SW480 (cell line): ENCODE measurements around the gene TP53BP1.
"Not testable (repeated sequence)": the region's sequence is repeated elsewhere in the genome, so short reads cannot be mapped to it uniquely, and the experiment has no call there.

Source experiments
- DNase-seq: peaks from one replicate; pipeline ENCODE4 v3.0.0-alpha.2; 2016; ENCODE audit warnings: low spot score

Gene TP53BP1, protein sequence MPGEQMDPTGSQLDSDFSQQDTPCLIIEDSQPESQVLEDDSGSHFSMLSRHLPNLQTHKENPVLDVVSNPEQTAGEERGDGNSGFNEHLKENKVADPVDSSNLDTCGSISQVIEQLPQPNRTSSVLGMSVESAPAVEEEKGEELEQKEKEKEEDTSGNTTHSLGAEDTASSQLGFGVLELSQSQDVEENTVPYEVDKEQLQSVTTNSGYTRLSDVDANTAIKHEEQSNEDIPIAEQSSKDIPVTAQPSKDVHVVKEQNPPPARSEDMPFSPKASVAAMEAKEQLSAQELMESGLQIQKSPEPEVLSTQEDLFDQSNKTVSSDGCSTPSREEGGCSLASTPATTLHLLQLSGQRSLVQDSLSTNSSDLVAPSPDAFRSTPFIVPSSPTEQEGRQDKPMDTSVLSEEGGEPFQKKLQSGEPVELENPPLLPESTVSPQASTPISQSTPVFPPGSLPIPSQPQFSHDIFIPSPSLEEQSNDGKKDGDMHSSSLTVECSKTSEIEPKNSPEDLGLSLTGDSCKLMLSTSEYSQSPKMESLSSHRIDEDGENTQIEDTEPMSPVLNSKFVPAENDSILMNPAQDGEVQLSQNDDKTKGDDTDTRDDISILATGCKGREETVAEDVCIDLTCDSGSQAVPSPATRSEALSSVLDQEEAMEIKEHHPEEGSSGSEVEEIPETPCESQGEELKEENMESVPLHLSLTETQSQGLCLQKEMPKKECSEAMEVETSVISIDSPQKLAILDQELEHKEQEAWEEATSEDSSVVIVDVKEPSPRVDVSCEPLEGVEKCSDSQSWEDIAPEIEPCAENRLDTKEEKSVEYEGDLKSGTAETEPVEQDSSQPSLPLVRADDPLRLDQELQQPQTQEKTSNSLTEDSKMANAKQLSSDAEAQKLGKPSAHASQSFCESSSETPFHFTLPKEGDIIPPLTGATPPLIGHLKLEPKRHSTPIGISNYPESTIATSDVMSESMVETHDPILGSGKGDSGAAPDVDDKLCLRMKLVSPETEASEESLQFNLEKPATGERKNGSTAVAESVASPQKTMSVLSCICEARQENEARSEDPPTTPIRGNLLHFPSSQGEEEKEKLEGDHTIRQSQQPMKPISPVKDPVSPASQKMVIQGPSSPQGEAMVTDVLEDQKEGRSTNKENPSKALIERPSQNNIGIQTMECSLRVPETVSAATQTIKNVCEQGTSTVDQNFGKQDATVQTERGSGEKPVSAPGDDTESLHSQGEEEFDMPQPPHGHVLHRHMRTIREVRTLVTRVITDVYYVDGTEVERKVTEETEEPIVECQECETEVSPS (N-terminal part only)

DNA sequence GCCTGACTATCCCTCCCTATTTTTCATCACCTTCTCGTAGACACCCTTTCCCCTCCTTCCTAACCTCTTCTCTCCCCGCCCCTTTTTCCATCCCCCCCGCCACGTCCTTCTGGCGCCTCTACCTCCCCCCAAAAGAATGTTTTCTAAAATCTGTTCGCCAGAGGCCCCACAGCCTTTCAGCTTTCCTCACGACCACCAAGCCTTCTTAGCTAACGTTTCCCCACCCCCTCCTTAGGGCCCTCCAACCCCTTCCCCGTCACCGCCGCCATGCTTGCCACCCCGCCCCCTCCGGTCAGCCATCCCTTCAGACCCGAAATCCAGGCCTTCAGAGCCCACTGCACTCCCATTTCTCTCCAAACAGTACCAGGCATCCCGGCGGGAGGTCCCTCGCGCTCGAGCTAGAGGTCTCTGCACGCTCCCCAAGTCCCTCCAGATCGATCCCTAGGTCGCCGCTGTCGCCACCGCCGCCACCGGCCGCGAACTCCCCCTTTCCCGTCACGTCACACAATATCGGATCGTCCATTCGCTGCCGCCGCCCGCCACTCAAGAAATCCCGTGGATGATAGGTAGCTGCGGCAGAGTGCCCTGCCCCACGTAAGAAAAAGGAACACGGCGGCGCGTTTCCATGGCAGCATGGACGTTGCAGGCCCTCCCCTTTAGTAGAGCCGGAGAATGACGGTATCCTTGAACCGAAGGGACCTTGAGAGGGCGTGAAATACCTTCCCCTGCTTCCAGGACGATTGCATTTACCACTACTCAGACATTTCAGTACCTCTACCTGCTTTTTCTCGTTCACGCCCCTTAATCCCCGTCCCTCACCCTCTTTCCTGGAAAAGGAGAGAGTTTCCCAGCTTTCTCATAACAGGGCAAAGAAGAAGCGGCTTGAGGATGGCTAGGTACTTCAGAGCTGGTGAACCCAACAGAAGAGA lies at the start of gene TP53BP1:
Gene TP53BP1 (minus strand): TSS at position 484 of the 929 bp plus-strand sequence. CDS start 113 bp downstream, at position 371.
- DNase-seq, result peak; percentile 88

DNA sequence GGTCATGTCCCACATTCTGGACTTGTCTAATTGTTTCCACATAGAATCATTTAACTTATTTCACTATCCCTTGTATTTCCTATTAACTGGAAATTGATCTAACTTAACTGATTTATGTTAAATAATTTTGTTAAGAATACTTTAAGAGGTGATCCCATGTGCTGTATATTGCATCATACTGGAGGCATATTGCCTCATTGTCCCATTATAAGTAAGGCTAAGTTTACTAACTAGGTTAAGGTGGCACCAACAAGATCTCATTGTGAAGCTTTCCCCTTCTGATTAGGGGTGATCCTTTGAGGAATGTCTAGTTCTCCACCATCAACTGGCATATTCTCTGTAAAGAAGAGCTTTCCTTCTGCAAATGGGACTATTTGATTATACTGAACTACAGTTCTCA lies 48.8 kb upstream of the TP53BP1 start:
- DNase-seq, result no peak

DNA sequence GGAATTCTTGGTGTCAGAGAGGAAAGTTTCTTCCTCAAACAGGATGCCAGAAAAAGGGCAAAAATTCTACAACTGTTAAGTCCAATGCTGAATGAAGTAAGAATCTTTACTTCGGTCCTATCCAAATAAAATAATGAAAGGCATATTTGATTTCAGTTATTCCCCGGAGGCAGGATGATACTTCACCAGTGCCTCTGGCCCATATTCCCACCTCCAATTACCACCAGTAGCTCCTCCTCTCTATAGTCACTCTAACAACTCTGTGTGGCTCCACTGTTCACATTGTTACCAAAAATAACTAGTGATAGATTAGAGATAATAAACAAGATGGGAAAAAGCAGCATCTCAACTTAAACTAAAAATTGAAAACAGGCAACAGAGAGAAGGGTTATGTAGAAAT lies 45.1 kb upstream of the TP53BP1 start:
- no peak for DNase-seq

DNA sequence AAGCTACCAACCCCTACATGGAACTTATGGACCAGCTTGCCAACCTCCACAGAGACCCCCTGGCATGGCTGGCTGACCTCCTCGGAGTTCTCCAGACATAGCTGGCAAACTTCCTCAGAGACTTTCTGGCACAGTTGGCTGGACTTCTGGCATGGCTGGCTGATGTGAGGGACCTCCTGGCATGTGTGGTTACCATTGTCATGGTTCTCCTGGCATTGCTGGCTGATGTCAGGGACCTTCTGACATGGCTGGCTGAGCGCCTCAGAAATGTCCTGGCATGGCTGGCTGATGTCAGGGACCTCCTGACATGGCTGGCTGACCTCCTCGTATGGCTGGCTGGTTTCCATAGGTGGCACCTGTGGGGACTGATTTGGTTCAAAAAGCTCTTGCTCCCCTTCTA lies 41.9 kb upstream of the TP53BP1 start:
- no peak for DNase-seq

DNA sequence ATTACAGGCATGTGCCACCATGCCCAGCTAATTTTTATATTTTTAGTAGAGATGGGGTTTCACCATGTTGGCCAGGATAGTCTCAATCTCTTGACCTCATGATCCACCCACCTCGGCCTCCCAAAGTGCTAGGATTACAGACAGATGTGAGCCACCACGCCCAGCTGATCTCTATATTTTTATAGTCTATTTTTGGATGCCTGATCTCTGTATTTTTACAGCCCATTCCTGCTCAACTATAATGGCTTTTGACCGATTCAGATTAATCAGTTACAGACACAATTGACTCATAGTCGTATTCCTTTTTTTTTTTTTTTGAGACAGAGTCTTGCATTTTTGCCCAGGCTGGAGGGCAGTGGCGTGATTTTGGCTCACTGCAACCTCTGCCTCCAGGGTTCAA lies 39.9 kb upstream of the TP53BP1 start:
- DNase-seq, result not testable (repeated sequence)

DNA sequence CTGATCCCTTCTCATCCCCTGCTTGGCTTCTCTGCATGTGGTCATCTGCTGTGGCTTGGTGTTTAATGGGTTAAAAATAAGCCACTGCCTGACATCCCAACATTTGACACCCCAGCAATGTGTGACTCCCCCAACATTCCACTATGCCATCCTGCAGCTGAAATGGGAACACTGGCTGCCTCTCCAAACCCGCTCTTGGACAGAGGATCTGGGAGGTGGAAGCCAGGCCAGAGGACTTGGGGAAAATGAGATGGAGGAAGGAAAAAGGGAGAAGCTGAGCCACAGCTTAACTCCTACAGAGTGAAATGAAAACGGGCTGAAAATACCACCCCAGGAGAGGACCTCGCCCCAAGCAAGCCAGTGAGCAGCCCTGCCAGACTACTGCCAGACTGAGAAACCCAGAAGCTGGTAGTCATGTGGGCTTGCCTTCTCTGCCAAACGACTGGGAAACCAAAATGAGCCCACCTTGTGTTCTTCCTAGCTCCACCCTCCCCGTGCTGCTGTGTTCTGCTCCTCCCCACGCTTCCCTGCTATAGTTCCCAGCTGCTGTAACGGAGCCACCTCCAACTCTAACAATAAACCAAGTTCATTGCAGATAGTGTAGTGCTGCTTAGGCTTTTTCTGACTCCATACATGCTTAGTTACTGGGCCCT lies 38.2 kb upstream of the TP53BP1 start:
- no peak for DNase-seq

DNA sequence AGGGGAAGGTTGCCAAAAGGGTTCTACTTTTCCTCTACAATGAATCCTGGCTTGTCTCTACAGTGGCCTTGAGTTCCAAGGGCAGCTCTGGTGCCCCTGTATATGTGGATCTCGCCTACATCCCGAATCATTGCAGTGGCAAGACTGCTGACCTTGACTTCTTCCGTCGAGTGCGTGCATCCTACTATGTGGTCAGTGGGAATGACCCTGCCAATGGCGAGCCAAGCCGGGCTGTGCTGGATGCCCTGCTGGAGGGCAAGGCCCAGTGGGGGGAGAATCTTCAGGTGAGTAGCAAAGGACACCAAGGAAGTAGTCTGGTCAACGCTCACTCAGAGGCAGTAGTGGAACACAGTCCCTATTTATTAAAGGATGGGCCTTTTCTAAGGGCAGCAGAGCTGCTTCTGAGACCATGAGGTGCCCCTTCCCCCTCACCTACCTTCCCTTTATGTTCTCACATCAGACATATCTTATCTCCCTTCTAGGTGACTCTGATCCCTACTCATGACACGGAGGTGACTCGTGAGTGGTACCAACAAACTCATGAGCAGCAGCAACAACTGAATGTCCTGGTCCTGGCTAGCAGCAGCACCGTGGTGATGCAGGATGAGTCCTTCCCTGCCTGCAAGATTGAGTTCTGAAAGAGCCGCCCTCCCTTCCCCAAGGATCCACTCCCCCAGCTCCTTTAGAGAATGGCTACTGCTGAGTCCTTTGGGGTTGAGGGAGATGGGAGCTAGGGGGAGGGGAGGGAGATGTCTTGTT lies 36.8 kb upstream of the TP53BP1 start:
- DNase-seq, result no peak

DNA sequence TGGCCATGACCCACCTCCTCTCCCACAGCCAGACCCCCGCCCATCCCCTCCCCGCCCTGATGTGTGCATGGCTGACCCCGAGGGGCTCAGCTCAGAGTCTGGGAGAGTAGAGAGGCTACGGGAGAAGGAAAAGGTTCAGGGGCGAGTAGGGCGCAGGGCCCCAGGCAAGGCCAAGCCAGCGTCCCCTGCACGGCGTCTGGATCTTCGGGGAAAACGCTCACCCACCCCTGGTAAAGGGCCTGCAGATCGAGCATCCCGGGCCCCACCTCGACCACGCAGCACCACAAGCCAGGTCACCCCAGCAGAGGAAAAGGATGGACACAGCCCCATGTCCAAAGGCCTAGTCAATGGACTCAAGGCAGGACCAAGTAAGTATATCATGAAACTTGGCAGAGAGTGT lies 36.2 kb upstream of the TP53BP1 start:
- DNase-seq, result no peak

DNA sequence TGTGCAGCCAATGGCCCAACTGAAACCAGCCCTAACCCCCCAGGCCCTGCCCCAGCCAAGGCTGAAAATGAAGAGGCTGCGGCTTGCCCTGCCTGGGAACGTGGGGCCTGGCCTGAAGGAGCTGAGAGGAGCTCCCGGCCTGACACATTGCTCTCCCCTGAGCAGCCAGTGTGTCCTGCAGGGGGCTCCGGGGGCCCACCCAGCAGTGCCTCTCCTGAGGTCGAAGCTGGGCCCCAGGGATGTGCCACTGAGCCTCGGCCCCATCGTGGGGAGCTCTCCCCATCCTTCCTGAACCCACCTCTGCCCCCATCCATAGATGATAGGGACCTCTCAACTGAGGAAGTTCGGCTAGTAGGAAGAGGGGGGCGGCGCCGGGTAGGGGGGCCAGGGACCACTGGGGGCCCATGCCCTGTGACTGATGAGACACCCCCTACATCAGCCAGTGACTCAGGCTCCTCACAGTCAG lies 35.6 kb upstream of the TP53BP1 start:
- DNase-seq, result no peak

DNA sequence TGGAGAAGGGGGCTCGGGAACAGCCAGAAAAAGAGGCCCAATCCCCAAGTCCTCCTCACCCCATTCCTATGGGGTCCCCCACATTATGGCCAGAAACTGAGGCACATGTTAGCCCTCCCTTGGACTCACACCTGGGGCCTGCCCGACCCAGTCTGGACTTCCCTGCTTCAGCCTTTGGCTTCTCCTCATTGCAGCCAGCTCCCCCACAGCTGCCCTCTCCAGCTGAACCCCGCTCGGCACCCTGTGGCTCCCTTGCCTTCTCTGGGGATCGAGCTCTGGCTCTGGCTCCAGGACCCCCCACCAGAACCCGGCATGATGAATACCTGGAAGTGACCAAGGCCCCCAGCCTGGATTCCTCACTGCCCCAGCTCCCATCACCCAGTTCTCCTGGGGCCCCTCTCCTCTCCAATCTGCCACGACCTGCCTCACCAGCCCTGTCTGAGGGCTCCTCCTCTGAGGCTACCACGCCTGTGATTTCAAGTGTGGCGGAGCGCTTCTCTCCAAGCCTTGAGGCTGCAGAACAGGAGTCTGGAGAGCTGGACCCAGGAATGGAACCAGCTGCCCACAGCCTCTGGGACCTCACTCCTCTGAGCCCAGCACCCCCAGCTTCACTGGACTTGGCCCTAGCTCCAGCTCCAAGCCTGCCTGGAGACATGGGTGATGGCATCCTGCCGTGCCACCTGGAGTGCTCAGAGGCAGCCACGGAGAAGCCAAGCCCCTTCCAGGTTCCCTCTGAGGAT lies 35.0 kb upstream of the TP53BP1 start:
- DNase-seq, result no peak

DNA sequence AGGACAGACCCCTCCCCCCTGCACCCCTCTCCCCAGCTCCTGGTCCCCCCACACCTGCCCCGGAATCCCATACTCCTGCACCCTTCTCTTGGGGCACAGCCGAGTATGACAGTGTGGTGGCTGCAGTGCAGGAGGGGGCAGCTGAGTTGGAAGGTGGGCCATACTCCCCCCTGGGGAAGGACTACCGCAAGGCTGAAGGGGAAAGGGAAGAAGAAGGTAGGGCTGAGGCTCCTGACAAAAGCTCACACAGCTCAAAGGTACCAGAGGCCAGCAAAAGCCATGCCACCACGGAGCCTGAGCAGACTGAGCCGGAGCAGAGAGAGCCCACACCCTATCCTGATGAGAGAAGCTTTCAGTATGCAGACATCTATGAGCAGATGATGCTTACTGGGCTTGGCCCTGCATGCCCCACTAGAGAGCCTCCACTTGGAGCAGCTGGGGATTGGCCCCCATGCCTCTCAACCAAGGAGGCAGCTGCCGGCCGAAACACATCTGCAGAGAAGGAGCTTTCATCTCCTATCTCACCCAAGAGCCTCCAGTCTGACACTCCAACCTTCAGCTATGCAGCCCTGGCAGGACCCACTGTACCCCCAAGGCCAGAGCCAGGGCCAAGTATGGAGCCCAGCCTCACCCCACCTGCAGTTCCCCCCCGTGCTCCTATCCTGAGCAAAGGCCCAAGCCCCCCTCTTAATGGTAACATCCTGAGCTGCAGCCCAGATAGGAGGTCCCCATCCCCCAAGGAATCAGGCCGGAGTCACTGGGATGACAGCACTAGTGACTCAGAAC lies 34.3 kb upstream of the TP53BP1 start:
- DNase-seq, result no peak

DNA sequence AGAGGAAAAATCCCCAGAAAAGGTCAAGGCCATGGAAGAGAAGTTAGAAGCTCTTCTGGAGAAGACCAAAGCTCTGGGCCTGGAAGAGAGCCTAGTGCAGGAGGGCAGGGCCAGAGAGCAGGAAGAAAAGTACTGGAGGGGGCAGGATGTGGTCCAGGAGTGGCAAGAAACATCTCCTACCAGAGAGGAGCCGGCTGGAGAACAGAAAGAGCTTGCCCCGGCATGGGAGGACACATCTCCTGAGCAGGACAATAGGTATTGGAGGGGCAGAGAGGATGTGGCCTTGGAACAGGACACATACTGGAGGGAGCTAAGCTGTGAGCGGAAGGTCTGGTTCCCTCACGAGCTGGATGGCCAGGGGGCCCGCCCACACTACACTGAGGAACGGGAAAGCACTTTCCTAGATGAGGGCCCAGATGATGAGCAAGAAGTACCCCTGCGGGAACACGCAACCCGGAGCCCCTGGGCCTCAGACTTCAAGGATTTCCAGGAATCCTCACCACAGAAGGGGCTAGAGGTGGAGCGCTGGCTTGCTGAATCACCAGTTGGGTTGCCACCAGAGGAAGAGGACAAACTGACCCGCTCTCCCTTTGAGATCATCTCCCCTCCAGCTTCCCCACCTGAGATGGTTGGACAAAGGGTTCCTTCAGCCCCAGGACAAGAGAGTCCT lies 33.4 kb upstream of the TP53BP1 start:
- no peak for DNase-seq

DNA sequence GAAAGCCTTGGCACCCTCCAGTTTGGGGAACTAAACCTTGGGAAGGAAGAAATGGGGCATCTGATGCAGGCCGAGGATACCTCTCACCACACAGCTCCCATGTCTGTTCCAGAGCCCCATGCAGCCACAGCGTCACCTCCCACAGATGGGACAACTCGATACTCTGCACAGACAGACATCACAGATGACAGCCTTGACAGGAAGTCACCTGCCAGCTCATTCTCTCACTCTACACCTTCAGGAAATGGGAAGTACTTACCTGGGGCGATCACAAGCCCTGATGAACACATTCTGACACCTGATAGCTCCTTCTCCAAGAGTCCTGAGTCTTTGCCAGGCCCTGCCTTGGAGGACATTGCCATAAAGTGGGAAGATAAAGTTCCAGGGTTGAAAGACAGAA lies 32.2 kb upstream of the TP53BP1 start:
- no peak for DNase-seq

DNA sequence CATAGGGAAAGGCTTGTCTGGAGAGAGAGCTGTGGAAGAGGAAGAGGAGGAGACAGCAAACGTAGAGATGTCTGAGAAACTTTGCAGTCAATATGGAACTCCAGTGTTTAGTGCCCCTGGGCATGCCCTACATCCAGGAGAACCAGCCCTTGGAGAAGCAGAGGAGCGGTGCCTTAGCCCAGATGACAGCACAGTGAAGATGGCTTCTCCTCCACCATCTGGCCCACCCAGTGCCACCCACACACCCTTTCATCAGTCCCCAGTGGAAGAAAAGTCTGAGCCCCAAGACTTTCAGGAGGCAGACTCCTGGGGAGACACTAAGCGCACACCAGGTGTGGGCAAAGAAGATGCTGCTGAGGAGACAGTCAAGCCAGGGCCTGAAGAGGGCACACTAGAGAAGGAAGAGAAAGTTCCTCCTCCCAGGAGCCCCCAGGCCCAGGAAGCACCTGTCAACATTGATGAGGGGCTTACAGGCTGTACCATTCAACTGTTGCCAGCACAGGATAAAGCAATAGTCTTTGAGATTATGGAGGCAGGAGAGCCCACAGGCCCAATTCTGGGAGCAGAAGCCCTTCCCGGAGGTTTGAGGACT lies 31.4 kb upstream of the TP53BP1 start:
- DNase-seq, result no peak

DNA sequence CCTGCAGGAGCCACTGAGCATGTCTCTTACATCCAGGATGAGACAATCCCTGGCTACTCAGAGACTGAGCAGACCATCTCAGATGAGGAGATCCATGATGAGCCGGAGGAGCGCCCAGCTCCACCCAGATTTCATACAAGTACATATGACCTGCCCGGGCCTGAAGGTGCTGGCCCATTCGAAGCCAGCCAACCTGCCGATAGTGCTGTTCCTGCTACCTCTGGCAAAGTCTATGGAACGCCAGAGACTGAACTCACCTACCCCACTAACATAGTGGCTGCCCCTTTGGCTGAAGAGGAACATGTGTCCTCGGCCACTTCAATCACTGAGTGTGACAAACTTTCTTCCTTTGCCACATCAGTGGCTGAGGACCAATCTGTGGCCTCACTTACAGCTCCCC lies 30.7 kb upstream of the TP53BP1 start:
- DNase-seq, result no peak

DNA sequence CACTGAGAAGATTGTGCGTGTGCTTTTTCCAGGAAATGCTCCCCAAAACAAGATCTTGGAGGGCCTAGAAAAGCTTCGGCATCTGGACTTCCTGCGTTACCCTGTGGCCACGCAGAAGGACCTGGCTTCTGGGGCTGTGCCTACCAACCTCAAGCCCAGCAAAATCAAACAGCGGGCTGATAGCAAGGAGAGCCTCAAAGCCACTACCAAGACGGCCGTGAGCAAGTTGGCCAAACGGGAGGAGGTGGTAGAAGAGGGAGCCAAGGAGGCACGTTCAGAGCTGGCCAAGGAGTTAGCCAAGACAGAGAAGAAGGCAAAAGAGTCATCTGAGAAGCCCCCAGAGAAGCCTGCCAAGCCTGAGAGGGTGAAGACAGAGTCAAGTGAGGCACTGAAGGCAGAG lies 29.3 kb upstream of the TP53BP1 start:
- no peak for DNase-seq

DNA sequence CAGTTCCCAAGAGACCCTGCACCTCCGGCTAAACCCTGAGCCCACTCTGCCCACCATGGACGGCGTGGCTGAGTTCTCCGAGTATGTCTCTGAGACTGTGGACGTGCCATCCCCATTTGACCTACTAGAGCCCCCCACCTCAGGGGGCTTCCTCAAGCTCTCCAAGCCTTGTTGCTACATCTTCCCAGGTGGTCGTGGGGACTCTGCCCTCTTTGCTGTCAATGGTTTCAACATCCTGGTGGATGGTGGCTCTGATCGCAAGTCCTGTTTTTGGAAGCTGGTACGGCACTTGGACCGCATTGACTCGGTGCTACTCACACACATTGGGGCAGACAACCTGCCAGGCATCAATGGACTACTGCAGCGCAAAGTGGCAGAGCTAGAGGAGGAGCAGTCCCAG lies 28.5 kb upstream of the TP53BP1 start:
- no peak for DNase-seq
